NCI-H446 treated with DMSO at 0.1 percent for 48 hours (cell line): ENCODE measurements around the gene MCIDAS.

Source experiments
- DNase-seq: peaks from one replicate; lab custom pipeline; 2025; lab: John Stamatoyannopoulos, UW

MCIDAS gene

DNA sequence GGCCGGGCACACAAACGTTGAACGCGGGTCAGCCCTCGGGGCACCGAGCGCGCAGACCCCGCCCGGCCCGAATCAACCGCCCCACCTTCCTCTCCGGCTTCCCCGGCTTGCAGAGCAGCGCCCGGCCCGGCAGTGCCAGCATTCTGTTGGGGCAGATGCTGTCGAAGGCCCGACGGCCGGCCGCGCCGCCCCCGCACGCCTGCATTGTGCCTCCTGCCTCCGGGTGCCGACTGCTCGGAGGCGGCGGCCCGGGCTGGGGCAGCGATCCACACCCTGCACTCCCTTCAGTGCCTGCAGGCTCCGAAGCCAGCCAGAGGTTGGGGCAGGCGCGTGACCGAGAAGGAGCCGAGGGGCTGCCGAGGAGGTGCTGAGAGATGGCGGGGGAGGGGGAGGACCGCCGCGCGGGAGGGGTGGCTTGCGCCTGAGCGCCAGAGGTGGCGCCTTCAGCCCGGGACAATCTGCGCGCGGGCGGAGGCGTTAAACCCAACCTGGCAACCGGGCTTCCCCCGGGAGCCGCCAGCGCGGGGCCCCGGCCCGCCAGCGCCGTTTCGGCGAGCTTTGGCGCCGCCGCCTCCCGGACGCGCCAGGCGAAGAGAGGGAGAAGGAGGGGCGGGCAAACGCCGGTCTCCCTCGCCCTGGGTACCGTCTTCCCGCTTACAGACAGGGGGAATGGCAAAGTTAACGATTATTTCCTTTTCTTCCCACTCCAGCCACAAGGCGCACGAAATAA, at the start of gene MCIDAS:
Gene MCIDAS, minus strand, starts transcription at position 382 of the 730 bp plus-strand sequence. Its CDS starts 177 bp downstream, at position 205.
- DNase-seq = peak; percentile 24

- DNase-seq = no peak
Measured at GRCh38 chr5:55276771-55277170, 49.7 kb upstream of the MCIDAS start.

DNA sequence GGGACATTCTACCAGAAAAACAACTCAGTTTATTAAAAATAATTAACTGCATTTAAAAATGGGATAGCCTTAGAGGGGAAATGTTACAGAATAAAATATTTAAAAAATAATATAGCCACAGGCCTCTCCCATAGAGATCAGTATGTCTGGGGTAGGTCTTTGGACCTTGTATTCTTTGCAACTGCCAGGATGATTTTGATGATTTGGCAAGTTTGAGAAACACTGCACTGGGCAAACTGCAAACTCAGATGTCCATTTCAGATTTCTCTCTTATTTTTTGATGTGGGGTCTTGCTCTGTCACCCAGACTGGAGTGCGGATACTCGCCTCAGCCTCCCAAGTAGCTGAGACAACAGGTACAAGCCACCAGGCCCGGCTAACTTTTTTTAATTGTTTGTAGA, 31.2 kb upstream of the MCIDAS start:
- no peak for DNase-seq

DNA sequence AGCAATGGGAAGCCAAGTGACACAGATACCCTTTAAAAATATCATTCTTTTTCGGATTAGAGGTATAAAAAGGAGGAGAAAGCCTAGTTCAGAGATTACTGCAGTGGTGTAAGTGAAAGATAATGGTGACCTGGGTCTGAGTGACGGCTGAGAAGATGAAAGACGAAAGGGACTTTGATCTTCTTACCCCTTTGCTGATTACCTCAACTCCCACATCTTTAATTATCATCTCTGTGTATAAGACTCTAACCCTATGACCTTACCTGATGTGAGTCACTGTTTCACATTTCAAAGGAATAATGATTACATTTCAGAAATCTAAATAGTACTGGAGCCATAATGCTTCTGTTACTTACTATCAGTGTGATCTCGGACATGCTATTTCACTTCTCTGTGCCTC, 27.7 kb upstream of the MCIDAS start:
- no peak for DNase-seq

DNA sequence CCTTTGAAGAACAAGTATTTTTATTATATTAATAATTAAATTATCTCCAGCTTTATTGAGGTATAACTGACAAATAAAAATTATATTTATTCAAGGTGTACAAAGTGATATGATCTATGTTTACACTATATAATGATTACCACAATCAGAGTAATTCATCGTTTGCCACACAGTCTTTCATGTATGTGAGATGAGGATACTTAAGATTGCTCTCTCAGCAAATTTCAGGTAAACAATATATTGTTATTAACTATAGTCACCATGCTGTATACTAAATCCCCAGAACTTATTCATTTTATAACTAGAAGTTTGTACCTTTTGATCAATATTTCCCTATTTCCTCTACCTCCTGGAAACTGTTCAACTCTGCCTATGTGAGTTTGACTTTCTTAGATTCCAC, 22.9 kb upstream of the MCIDAS start:
- DNase-seq = no peak

- DNase-seq = no peak
Measured at GRCh38 chr5:55241746-55242145, 14.6 kb upstream of the MCIDAS start.

GRCh38 chr5:55236800-55237199, 9.7 kb upstream of the MCIDAS start:
- no peak for DNase-seq

DNA sequence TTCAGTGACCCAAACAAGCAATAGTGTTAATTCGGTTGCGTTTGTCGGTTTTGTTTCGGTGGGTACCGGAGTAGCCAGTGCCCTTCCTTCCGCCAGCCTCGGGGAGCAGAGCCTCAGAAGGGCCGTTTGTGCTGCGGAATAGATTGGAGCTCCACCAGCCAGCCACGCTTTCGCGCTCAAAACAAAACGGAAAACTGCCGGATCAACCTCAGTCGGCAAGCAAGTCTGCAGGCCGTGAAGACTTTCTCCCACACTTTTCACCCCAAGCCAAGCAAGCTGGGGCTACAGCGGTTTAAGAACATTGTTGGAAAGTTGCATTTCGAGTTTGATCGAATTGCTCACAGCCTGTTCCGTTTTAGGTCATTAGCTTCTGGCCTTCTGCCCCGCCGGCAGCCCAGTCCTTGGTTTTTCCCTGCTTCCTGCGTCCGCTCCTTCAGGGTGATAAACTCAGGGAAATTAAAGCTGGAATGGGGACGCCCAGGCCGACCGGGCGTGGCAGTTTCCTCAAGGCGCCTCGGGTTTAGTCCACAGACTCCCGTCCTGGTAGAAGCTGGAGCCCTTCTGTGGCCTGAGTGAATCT, 7.1 kb upstream of the MCIDAS start:
- no peak for DNase-seq

DNA sequence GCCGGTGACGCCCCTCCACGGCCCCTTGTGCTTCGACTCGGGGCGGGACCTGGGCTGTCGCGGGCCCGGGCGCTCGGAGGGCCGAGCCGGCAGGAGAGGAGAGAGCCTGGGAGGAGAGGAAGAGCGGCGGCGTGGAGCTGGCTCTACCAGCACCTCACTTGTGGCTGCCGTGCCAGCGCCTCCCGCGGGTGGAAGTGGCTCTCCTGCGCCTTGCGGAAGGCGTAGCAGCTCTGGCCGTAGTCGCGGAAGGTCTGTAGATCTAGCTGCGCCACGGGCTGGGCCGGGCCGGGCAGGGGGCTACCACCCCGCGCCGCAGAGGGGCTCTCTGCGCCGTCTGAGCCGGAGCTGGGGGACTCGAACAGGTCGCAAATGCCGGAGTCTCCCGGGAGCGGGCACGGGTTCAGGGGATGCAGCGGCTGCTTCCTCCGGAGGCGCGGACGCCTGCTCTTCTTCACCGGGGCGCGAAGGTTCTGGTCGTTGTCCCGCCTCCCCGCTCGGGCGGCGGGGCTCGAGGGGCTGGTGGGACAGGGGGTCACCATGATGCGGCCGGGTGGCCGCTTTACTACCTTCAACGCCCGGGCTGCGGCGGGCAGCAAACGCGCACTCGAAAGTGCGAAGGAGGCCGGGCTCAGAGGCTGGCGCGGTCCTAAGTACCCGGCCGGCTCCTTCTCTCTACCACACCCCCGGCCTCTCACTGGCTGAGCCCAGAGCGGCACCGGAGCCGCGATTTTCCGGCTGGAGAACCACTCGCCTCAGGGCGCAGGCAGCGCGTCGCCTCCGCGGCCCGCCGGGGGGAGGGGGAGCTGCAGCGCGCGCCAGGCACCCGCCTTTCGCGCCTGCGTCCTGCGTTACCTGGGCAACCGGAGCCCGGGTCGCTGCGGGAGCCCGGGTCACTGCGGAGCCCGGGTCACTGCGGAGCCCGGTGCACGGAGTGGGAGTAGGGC, 6.1 kb upstream of the MCIDAS start, which contains the start of gene CCNO:
Gene CCNO, minus strand, starts transcription at position 624 of the 944 bp plus-strand sequence. Its CDS starts 85 bp downstream, at position 539.
- peak; percentile 63 for DNase-seq

DNA sequence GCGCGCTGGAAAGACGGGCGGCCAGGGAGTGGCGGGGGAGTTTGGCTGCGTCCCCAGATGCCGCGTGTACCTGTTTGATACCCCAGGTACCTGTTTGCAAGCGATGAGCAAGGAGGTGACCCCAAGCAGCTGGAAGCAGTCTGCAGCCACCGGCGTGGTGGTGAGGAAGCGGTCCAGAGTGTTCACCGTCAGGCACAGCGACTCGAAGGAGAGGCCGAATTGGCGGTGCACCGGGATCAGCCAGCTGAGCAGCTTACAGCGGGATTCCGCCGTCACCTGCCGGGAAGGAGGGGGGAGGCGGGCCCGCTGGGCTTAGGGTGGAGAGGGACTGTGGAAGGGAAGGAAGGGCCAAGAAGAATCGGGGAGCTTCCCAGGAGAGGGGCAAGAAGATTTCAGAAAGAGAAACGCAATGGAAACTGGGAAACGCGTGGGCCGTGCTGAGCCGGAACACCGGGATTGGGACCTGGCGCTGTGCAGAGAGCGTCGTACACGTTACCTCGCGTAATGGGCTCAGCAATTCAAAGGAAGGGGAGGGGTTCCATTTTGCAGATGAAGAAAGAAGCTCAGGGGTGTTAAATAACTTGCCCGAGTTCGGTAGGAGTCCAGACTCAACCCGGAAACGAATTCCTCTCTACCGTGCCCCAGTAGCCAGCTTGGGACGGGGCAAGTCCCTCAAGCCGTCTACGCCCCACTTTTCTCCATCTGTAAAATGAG, 5.3 kb upstream of the MCIDAS start:
- no peak for DNase-seq

- no peak for DNase-seq
Measured at GRCh38 chr5:55231919-55232270, 4.8 kb upstream of the MCIDAS start.

DNA sequence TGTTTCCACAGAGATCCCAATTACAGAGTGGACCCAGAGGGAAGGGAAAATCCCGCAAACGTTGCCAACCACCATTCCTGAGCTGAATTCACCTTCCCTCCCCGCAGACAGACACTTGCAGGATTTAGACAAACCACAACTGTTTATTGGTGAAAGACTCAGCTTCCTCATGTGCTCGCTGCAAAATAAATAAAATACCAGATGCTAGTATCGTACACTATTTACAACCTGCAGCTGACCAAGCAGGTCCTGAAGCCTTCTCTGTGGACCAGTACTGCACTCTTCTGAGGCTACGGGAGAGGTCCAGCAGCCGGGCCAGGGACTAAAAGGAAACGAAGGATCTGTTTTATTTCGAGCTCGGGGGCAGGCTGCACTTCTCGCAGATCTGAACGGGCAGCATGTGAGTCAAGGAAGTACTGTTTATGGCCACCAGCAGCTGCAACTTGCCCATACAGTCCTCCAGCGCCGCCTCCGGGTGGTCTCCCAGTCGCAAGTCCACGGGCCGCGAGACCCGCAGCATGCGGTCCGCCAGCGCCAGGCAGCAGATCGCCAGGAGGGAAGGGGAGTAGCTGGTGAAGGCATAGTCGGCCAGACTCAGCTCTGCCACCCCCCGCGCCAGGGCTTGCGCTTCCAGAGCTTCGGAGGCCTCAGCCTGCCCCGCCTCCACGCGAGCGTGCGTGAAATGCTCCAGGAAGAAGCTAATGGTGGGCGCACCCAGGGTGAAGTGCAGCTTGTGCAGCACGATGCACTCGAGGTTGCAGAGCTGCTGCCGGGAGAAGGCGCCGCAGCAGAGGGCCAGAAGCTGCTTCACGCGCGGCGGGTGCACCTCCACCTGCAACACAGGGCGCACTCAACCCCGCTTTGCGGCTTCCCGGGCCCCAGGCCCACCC, 4.2 kb upstream of the MCIDAS start:
- no peak for DNase-seq

GRCh38 chr5:55230086-55230629, 3.0 kb upstream of the MCIDAS start:
- DNase-seq = no peak

GRCh38 chr5:55227664-55228430, 732 bp upstream of the MCIDAS start:
- no peak for DNase-seq

- peak; percentile 43 for DNase-seq
Measured at GRCh38 chr5:55226027-55226933, 835 bp downstream of the MCIDAS start.

DNA sequence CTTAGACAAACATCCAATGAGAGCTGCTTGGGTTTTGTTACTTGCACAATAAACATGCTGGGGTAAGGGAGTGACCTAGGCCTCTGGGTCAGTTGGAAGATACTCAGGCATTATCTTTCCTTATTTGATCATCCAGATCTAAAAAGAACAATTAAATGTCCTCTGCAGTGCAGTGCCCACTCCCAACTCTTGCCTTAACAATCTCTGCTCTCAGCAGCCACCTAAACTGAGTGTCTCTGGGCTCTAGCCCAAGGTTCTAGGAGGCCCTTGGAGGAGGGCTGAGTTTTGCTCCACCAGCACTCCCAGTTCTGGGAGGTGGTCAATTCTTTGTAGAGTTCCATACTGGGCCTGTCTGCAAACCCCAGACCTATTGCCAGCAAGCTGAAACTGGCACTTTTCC, 1.8 kb downstream of the MCIDAS start:
- DNase-seq = no peak

GRCh38 chr5:55223812-55224240, 3.3 kb downstream of the MCIDAS start:
- no peak for DNase-seq

DNA sequence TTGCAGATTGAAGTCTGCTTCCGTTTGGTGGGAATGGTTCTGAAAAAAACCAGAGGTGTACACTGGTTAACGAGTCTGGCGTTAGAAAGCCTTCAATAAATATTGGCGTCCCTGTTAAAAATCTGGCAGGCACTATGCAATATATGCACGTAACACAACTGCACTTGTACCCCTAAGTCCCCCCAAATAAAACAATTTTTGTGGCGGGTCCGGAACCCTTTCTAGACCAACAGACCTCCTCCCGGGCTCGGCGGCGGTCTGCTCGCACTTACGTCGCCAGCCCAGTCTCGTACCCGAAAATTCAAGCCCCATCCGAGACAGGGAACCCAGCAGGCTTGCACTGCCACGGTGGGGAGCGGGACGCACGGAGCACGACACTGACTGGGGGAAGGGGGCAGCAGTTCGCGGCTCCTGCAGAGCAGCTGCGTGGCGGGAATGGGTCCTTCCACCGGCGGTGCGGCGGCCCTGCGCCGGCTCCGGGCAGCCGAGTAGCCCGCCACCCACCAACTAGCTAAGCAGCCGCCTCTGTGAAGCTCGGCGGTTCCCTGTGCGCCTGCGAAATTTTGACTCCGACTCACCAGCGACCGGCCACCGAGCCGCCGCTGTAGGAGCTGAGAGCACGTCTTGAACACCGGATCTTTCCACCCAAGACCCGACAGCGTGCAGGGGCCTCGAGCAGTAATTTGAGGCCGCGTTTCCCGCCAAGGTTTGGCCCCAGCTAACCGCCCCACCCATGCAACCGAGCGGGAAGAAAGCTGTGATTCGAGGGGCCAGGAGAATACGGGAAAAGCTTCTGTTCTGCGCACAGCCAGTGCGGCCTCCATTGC, 3.9 kb downstream of the MCIDAS start:
- no peak for DNase-seq
